ENCODE measurements around the gene SPAG6.
"Not testable (repeated sequence)": the region's sequence is repeated elsewhere in the genome, so short reads cannot be mapped to it uniquely, and the experiment has no call there.

Gene SPAG6

DNA sequence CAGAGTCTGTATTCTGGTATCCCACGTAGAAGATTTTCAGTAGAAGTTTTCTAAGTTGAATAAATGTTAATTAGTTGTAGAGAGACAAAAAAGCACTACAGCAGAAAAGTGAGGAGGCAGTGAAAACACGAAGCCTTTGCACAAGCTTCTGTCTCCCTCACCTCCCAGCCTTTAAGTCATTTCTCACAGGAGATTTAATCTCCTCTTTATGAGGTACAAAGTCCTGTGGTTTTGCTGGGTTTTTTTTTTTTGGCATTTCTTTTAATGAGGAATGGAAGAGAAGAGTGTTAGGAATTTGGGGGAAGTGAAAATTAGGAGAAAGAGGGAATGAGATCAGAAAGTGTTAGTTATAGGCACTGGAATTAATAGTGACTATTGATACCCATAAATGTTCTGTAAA lies 21.5 kb downstream of the SPAG6 start:
- Mint-ChIP-seq H3K9me3 (peaks cover 0 to 2% of the 10 kb centered on the region in 2 donors), H3K4me1 (peaks cover 12 to 17% of the 10 kb centered on the region in 2 donors), H3K27ac (no peak overlapping the region), H3K27me3 (no peaks in the 10 kb centered on the region), H3K4me3 (no peak overlapping the region), H3K36me3 (no peaks in the 10 kb centered on the region)
- no peak for ATAC-seq (replicated peaks)
- DNase-seq = no peak

DNA sequence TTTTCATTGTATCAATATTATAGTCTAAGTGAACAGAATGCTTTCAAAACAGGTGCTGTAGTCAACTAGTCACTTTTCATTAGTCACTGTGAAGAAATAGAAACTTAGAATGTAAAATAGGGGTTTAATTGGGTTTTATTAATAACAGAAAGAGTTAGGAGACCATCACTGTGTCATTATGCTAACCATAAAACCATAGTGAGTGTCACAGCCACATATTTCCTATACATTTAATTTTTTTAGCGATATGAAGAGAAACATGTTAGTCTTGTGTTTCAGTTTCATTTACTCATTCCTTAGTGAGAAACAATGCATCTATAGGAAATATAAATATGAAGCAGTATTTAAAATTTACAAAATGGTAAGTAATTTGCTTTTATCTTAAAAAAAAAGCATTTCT lies 22.2 kb downstream of the SPAG6 start:
- Mint-ChIP-seq H3K27me3 (no peaks in the 10 kb centered on the region), H3K4me1 (peaks cover 12 to 17% of the 10 kb centered on the region in 2 donors), H3K4me3 (no peak overlapping the region), H3K9me3 (peaks cover 0 to 2% of the 10 kb centered on the region in 2 donors), H3K27ac (no peak overlapping the region), H3K36me3 (no peaks in the 10 kb centered on the region)
- no peak for DNase-seq
- ATAC-seq (replicated peaks) = no peak

DNA sequence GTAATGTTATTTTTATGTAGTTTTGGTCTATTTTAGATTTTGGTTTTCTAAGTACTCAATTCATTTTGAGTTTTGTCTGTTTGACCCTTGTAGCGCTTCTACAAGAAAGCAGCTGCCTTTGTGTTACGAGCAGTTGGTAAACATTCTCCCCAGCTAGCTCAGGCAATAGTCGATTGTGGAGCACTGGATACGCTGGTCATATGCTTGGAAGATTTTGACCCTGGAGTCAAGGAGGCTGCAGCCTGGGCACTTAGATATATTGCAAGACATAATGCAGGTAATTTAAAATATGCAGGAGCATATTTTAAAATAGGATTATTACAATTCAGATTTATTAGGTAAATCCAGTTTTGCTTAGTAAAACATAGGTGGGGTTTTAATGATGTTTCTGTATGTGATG lies 23.1 kb downstream of the SPAG6 start:
- peaks cover 0 to 2% of the 10 kb centered on the region in 2 donors for H3K9me3 Mint-ChIP-seq
- DNase-seq (no peak), ATAC-seq (replicated peaks) (no peak)
- H3K27ac Mint-ChIP-seq = no peak overlapping the region
- H3K27me3 Mint-ChIP-seq = no peaks in the 10 kb centered on the region
- H3K4me1 Mint-ChIP-seq = peaks cover 11 to 17% of the 10 kb centered on the region in 2 donors
- no peaks in the 10 kb centered on the region for H3K36me3 Mint-ChIP-seq
- no peak overlapping the region for H3K4me3 Mint-ChIP-seq

DNA sequence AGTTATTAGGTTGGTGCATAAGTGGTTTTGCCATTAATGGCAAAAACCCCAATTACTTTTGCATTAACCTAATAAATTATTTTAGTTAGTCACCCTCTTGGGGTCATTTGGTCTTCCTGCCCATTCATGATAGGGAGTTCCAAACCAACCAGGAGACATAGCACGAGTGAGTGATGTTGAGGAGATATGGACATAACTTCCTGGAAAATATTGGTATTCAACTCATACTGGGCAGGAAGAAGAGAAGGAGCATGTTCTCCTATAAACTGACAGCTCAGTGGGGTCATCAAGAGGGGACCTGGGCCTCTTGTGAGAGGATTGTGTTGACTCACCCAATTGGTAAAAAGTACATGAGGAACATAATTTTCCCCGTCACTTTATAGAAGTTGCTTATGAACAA lies 23.7 kb downstream of the SPAG6 start:
- H3K27ac Mint-ChIP-seq = no peak overlapping the region
- ATAC-seq (replicated peaks) = no peak
- H3K27me3 Mint-ChIP-seq = no peaks in the 10 kb centered on the region
- H3K4me1 Mint-ChIP-seq = peaks cover 10 to 17% of the 10 kb centered on the region in 2 donors
- H3K9me3 Mint-ChIP-seq = peaks cover 0 to 2% of the 10 kb centered on the region in 2 donors
- DNase-seq = no peak
- no peaks in the 10 kb centered on the region for H3K36me3 Mint-ChIP-seq
- H3K4me3 Mint-ChIP-seq = no peak overlapping the region

DNA sequence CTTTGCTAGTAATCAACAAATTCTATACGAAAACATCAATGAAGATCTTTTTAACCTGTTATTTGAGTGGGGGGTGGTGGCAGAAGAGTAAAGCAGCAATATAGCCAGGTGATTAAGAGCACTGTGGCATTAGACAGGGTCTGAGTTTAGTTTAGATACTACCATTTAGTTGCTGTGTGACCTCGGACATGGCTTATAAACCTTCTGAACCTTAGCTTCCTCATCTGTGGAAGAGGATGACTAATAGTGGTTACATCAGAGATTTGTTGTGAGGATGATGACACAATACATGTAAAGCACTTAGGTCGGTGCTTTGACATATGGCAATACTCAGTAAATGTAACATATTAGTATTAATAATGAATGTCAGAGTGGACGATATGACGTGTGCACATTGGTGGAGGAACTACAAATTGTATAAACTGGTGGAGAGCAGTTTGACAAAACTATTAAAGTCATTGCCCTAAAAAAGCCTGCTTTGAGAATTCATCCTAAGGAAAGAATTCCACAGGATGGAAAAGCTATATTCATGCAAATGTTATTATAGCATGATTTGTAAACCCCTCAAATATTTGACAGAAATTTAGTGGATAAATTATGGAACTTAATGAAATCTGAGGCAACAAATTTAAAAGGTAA lies 24.3 kb downstream of the SPAG6 start:
- peak; percentile 62 to 68 for ATAC-seq (replicated peaks)
- no peak overlapping the region for H3K27ac Mint-ChIP-seq
- no peak overlapping the region for H3K4me3 Mint-ChIP-seq
- DNase-seq = no peak
- no peaks in the 10 kb centered on the region for H3K36me3 Mint-ChIP-seq
- H3K4me1 Mint-ChIP-seq = peaks cover 10 to 19% of the 10 kb centered on the region in 2 donors
- H3K27me3 Mint-ChIP-seq = no peaks in the 10 kb centered on the region
- peaks cover 0 to 2% of the 10 kb centered on the region in 2 donors for H3K9me3 Mint-ChIP-seq

DNA sequence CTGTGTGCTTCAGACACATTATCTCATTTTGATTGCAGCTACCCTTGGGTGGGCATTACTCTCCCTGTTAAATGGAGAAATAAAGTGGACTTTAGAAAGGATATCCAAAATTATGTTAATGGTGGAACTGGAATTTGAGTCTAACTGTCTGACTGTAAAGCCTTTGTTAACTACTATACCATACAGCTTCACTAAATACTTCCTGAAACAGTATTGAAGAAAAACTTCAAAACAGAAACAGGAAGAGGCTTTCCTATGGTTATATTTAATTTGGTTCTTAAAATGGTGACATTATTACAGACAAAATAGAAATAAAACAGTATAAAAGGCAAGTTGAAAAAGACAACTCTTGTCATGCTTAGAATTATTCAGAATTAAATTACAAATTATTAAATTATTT lies 25.0 kb downstream of the SPAG6 start:
- H3K27ac Mint-ChIP-seq = no peak overlapping the region
- H3K4me3 Mint-ChIP-seq = no peak overlapping the region
- peaks cover 12 to 24% of the 10 kb centered on the region in 2 donors for H3K4me1 Mint-ChIP-seq
- no peaks in the 10 kb centered on the region for H3K27me3 Mint-ChIP-seq
- H3K9me3 Mint-ChIP-seq = peaks cover 0 to 2% of the 10 kb centered on the region in 2 donors
- ATAC-seq (replicated peaks) = no peak
- H3K36me3 Mint-ChIP-seq = no peaks in the 10 kb centered on the region
- no peak for DNase-seq

DNA sequence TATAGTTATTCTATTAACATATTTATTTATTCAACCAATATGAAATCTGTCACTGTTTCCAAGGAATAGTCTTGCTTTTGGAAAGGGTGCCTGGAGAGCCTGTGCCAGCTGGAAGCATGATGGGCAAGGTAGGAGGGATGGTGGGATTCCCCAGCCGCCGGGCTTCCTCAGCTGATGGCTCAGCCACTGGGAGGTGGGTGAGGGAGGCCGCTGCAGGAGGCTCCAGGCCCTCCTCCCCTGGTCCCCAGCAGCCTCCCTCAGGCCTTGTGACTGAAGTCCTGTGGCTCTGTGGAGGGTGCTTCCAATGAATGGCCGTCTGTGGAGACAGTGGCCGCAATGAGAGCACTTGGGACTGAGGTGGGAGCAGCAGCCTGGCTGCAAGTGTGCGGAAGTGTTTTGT lies 27.0 kb downstream of the SPAG6 start:
- no peak overlapping the region for H3K4me3 Mint-ChIP-seq
- H3K4me1 Mint-ChIP-seq = peaks cover 9 to 16% of the 10 kb centered on the region in 2 donors
- no peaks in the 10 kb centered on the region for H3K27me3 Mint-ChIP-seq
- DNase-seq (no peak), ATAC-seq (replicated peaks) (no peak)
- H3K36me3 Mint-ChIP-seq = no peaks in the 10 kb centered on the region
- no peaks in the 10 kb centered on the region for H3K9me3 Mint-ChIP-seq
- H3K27ac Mint-ChIP-seq = no peak overlapping the region

DNA sequence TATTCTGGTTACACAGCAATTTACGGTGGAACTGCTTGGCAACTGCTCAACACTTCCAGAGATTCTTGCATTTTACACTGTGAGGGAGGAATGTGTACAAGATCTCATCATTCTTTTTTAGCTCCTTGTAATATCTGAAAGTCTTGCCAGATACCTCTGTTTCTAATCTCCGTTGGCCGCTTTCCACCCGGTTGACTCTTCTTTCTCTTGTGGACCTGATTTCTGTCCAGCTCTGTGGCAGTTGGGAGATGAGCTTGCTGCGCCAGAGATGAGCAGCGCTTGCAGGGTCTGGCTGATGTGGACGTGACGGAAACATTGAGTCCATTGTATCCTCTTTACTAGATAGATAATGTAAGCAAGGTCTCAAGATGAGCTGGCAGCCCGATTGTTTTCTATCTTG lies 27.6 kb downstream of the SPAG6 start:
- no peaks in the 10 kb centered on the region for H3K9me3 Mint-ChIP-seq
- H3K27ac Mint-ChIP-seq = no peak overlapping the region
- ATAC-seq (replicated peaks) (no peak), DNase-seq (no peak)
- no peaks in the 10 kb centered on the region for H3K36me3 Mint-ChIP-seq
- H3K27me3 Mint-ChIP-seq = no peaks in the 10 kb centered on the region
- H3K4me1 Mint-ChIP-seq = peaks cover 7 to 16% of the 10 kb centered on the region in 2 donors
- no peak overlapping the region for H3K4me3 Mint-ChIP-seq

DNA sequence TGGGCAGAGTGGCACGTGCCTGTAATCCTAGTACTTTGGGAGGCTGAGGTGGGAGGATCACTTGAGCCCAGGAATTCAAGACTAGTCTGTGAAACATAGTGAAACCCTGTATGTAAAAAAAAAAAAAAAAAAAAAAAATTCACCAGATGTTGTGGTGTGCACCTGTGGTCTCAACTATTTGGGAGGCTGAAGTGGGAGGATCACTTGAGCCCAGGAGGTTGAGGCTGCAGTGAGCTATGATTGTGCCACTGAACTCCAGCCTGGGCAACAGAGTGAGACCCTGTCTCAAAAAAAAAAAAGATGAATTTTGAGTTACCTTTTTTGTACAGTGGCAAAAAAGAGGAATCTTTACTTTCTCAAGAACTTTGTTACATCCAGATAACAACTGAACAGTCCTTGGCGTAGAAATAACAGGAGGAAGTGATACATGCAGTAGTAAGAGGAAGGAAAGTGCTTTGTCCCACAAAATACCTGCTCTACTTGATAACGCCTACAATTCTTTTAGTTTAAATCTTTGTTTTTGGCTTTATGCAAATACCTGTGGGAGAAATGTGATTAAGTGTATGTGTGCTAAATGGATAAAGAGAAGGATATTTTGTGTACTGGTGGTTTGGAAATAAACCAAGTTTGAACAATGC lies 29.3 kb downstream of the SPAG6 start:
- Mint-ChIP-seq H3K27ac (peak overlapping the region; percentile 48), H3K9me3 (no peaks in the 10 kb centered on the region), H3K36me3 (no peaks in the 10 kb centered on the region), H3K4me1 (peaks cover 15 to 28% of the 10 kb centered on the region in 2 donors), H3K27me3 (no peaks in the 10 kb centered on the region), H3K4me3 (peak overlapping the region in 1 of 2 donors; percentile 23)
- ATAC-seq (replicated peaks) = peak; percentile 48 to 52
- DNase-seq = no peak

DNA sequence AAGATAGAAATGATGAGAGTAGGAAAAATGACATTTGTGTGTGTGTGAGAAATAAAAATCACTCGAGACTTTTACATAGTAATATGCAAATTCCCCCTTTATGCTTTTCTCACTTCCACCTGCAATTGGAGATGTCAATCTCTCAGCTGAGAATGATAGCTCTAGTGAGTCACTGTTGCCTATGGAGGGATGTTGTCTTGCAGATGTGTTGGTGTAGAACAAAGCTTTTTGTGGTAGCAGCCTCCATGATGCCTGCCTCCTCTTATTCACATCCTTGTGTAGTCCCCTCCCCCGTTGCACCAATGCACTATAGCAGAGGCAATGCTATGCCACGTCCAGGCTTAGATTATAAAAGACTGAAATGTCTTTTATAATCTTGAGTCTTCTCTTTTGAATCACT lies 33.8 kb downstream of the SPAG6 start:
- no peak overlapping the region for H3K27ac Mint-ChIP-seq
- peak; percentile 91 to 92 for ATAC-seq (replicated peaks)
- no peaks in the 10 kb centered on the region for H3K36me3 Mint-ChIP-seq
- H3K9me3 Mint-ChIP-seq = no peaks in the 10 kb centered on the region
- no peak overlapping the region for H3K4me3 Mint-ChIP-seq
- H3K4me1 Mint-ChIP-seq = peaks cover 15 to 29% of the 10 kb centered on the region in 2 donors
- H3K27me3 Mint-ChIP-seq = no peaks in the 10 kb centered on the region
- DNase-seq = no peak

DNA sequence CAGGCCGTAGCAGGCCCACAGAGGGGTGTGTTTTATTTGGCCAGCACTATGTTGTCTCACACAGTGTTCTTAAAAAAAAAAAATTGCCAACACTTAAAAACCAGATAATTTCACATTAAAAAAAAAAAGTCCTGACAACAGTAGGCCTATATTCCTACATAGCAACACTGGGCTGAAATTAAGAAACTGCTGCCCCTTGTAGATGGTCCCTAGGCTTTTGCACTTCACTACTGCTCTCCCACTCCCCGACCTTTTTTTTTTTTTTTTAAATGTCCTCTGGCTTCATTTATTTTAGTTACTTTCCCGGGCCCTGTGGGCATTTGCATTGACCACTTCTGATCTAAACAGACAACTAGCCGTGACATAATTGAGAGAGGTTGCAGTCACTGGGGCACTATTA lies 36.0 kb downstream of the SPAG6 start:
- Mint-ChIP-seq H3K9me3 (no peaks in the 10 kb centered on the region), H3K27ac (no peak overlapping the region), H3K27me3 (no peaks in the 10 kb centered on the region), H3K36me3 (no peaks in the 10 kb centered on the region), H3K4me1 (peaks cover 11 to 18% of the 10 kb centered on the region in 2 donors), H3K4me3 (no peak overlapping the region)
- DNase-seq = no peak
- no peak for ATAC-seq (replicated peaks)

DNA sequence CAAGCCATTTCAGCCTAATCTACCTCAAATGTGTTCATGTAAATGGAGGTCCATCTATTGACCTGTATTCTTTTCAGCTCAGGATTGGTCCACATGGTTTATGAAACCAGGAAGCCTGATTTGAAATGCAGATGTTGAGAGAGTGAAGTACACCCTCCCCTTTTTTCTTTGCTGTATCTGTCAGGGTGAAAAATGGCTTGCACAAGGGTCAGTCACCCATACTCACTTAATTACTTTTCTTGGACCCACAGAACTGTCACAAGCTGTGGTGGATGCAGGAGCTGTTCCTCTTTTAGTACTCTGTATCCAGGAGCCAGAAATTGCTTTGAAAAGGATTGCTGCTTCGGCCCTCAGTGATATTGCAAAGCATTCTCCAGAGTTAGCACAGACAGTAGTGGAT lies 41.2 kb downstream of the SPAG6 start:
- H3K27ac Mint-ChIP-seq = no peak overlapping the region
- ATAC-seq (replicated peaks) (no peak), DNase-seq (no peak)
- H3K4me3 Mint-ChIP-seq = no peak overlapping the region
- H3K36me3 Mint-ChIP-seq = no peaks in the 10 kb centered on the region
- H3K27me3 Mint-ChIP-seq = peaks cover 0 to 1% of the 10 kb centered on the region in 2 donors
- H3K9me3 Mint-ChIP-seq = no peaks in the 10 kb centered on the region
- H3K4me1 Mint-ChIP-seq = no peaks in the 10 kb centered on the region

DNA sequence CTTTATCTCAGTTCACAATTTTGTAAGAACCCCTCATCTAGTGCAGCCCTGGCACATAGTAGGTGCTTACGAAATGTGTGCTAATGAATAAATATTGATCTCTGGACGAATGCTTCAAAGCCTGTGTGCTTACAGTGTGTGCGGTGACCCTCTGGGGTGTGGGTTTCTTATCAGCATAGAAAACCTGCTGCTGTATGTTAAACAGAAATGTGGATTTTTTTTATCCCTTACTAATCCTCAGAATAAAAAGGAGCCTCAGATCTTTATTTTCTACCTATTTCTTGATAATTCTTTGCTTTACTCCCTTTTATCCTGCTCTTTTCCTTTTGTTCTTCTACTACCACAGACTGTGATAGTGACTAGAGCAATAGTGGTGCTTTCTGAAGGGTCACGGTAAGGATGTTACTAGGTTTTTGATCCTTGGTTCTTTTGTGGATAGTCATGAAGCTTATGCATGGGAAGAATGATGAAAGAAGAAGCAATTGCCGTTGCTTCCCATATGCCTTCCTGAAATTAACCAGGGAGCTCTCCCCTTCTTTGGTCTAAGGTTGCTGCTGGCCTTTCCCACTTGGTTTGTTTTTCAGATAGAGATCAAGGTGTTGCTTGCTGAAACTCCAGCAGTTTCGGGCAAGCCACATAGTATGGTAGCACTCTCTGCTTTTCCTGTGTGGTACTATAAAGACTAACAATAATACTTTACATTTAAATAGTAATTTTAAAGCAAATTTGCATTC lies 44.7 kb downstream of the SPAG6 start:
- Mint-ChIP-seq H3K27ac (no peak overlapping the region), H3K27me3 (peaks cover 0 to 4% of the 10 kb centered on the region in 2 donors), H3K4me1 (no peaks in the 10 kb centered on the region), H3K9me3 (no peaks in the 10 kb centered on the region), H3K36me3 (no peaks in the 10 kb centered on the region), H3K4me3 (no peak overlapping the region)
- ATAC-seq (replicated peaks) (no peak), DNase-seq (no peak)

DNA sequence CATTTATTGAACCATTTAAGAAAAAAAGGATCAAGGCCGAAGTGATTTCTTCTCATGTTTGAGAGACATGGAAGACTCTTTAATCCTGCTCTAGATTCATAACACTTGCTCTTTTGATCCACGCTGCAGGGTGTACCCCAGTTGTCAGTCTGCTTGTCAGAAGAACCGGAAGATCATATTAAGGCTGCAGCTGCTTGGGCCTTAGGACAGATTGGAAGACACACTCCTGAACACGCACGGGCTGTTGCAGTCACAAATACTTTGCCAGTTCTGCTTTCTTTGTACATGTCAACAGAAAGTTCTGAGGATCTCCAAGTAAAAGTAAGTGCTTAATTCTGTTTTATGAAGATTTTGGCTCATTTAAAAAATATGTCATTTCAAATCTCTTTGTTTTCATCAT lies 46.3 kb downstream of the SPAG6 start:
- Mint-ChIP-seq H3K4me3 (no peak overlapping the region), H3K36me3 (no peaks in the 10 kb centered on the region)
- no peak for DNase-seq

DNA sequence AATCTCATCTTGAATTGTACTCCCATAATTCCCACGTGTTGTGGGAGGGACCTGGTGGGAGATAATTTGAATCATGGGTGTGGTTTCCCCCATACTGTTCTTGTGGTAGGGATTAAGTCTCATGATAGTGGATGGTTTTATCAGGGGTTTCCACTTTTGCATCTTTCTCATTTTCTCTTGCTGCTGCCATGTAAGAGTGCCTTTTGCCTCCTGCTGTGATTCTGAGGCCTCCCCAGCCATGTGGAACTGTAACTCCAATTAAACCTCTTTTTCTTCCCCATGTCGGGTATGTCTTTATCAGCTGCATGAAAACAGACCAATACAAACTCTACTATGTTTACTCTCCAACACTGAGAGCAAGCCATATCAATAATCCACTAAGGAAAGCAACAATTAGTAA lies 50.9 kb downstream of the SPAG6 start:
- not testable (repeated sequence) for H3K27me3 Mint-ChIP-seq; ATAC-seq (replicated peaks); H3K4me3 Mint-ChIP-seq; H3K9me3 Mint-ChIP-seq; DNase-seq; H3K36me3 Mint-ChIP-seq; H3K27ac Mint-ChIP-seq; H3K4me1 Mint-ChIP-seq

More for the DNA sequence above, 46.3 kb downstream of the SPAG6 start:
- Mint-ChIP-seq H3K9me3 (no peaks in the 10 kb centered on the region), H3K27ac (peak overlapping the region; percentile 51), H3K4me1 (no peaks in the 10 kb centered on the region), H3K27me3 (peaks cover 0 to 7% of the 10 kb centered on the region in 2 donors)
- ATAC-seq (replicated peaks) = no peak

Measured in stimulated activated naive B cell treated with anti-CD40 and anti-IgM and Interleukin-4, amounts not matched to agents 10 μg/mL and 1 μg/mL and 100 μg/mL, for 72 hours (primary cell).